Activated B cell treated with CpG ODN at 0.5 μM for 24 hours (primary cell): Measurements from ENCODE around the gene TMEM138. TPM values are rescaled to one million over a fixed set of nuclear protein-coding genes. Genes with fewer than 3 reads are reported as not detected.
A peak's percentile ranks its signal among the peaks of the same experiment; 100 is the strongest.

Source experiments
- ATAC-seq: fragments of 200-7000 bp; cut with Tn5 transposase; one replicate; pipeline ENCODE4 v1.10.0; 2021; ENCODE audit warnings: low read depth, mild to moderate bottlenecking, moderate library complexity
- CTCF ChIA-PET: fragments of 350-600 bp; sonication (Branson Sonifier 250); formaldehyde crosslinking; loops from one replicate; lab custom pipeline; 2021; ENCODE audit warnings: antibody characterized with exemption; lab: Charles Lee
- POLR2A ChIA-PET: fragments of 350-600 bp; sonication (Branson Sonifier 250); formaldehyde crosslinking; loops from one replicate; lab custom pipeline; 2021; ENCODE audit warnings: antibody characterized with exemption; lab: Charles Lee
- DNase-seq: peaks from one replicate; pipeline ENCODE4 v3.0.0; 2022
- H3K27ac Mint-ChIP-seq: one replicate; pipeline ENCODE4 v1.8.0; 2020; ENCODE audit warnings: mixed read lengths
- H3K27me3 Mint-ChIP-seq: one replicate; pipeline ENCODE4 v1.8.0; 2021; ENCODE audit warnings: mixed read lengths
- H3K36me3 Mint-ChIP-seq: one replicate; pipeline ENCODE4 v1.8.0; 2021; ENCODE audit warnings: low read depth, mixed read lengths
- H3K4me1 Mint-ChIP-seq: one replicate; pipeline ENCODE4 v1.8.0; 2021; ENCODE audit warnings: mixed read lengths
- H3K4me3 Mint-ChIP-seq: one replicate; pipeline ENCODE4 v1.8.0; 2020; ENCODE audit warnings: mild to moderate bottlenecking, mixed read lengths
- H3K9me3 Mint-ChIP-seq: one replicate; pipeline ENCODE4 v1.8.0; 2020; ENCODE audit warnings: mixed read lengths
- CTCF ChIP-seq: fragments of 200-600 bp; IDR thresholded peaks from one replicate; pipeline ENCODE4 v1.8.0; 2022; ENCODE audit warnings: antibody characterized with exemption, mild to moderate bottlenecking
- intact Hi-C: fragments of 100-400 bp; cut with micrococcal nuclease; formaldehyde crosslinking; loops from one replicate; pipeline ENCODE4 v1.15.1; 2024
- total RNA-seq: library from RNA; stranded (reverse); gene quantifications from 2 replicates; pipeline ENCODE4 v1.2.3, GENCODE V29; 2022

The TMEM138 gene
- total RNA-seq, 1 donor from 2014 or later, result 81.2 TPM

- CTCF ChIA-PET, result interaction anchor here (1.1 to 10.1 kb wide), 9 partner anchors 20 to 504 kb away, joined by 4 to 561 read pairs (median 9); partner anchors contain the start of genes CPSF7, CYB561A3, SDHAF2 and TMEM138
- intact Hi-C loops, result no loop called here
- no peak overlapping the region for H3K4me3 Mint-ChIP-seq
- peaks cover 48% of the 10 kb centered on the region for H3K4me1 Mint-ChIP-seq
- no peaks in the 10 kb centered on the region for H3K9me3 Mint-ChIP-seq
- no peak for TF ChIP-seq CTCF
- POLR2A ChIA-PET, result interaction anchor here (0.7 to 10.1 kb wide), 8 partner anchors 18 to 493 kb away, joined by 3 to 224 read pairs (median 32); partner anchors contain the start of genes CPSF7, CYB561A3, SDHAF2 and TMEM138
- ATAC-seq (no peak), DNase-seq (no peak)
- H3K27me3 Mint-ChIP-seq, result no peaks in the 10 kb centered on the region
- peaks cover 24% of the 10 kb centered on the region for H3K36me3 Mint-ChIP-seq
- peak overlapping the region; percentile 79 for H3K27ac Mint-ChIP-seq
Measured at GRCh38 chr11:61335355-61335710, 26.8 kb upstream of the TMEM138 start.

- Mint-ChIP-seq H3K36me3 (peaks cover 23% of the 10 kb centered on the region), H3K27ac (peak overlapping the region; percentile 79), H3K4me1 (peaks cover 48% of the 10 kb centered on the region), H3K27me3 (no peaks in the 10 kb centered on the region), H3K9me3 (no peaks in the 10 kb centered on the region), H3K4me3 (no peak overlapping the region)
- intact Hi-C loops, result loop anchor here (1.0 to 2.0 kb wide), 5 partner anchors 21 to 99 kb away; partner anchors contain the start of genes TMEM138 and TMEM216
- ChIA-PET CTCF (interaction anchor here (0.6 to 10.1 kb wide), 24 partner anchors 8 to 505 kb away, joined by 3 to 561 read pairs (median 5); partner anchors contain the start of genes CPSF7, CYB561A3, SDHAF2 and TMEM138), POLR2A (interaction anchor here (0.6 to 10.1 kb wide), 12 partner anchors 8 to 615 kb away, joined by 3 to 224 read pairs (median 4); partner anchors contain the start of genes CYB561A3, TMEM138 and TMEM216)
- peak; percentile 30 for TF ChIP-seq CTCF
- ATAC-seq (peak; percentile 76), DNase-seq (peak; percentile 83)
Measured at GRCh38 chr11:61336171-61336935, 25.8 kb upstream of the TMEM138 start.

- H3K27me3 Mint-ChIP-seq, result no peaks in the 10 kb centered on the region
- no peak for TF ChIP-seq CTCF
- peaks cover 42% of the 10 kb centered on the region for H3K4me1 Mint-ChIP-seq
- ChIA-PET CTCF (interaction anchor here (1.1 to 10.1 kb wide), 5 partner anchors 10 to 97 kb away, joined by 3 to 561 read pairs (median 29); partner anchors contain the start of genes CYB561A3, TMEM138 and TMEM216), POLR2A (interaction anchor here (1.8 to 10.1 kb wide), 3 partner anchors 18 to 48 kb away, joined by 12 to 224 read pairs (median 13); partner anchors contain the start of genes CYB561A3 and TMEM138)
- peaks cover 26% of the 10 kb centered on the region for H3K36me3 Mint-ChIP-seq
- no peak overlapping the region for H3K27ac Mint-ChIP-seq
- intact Hi-C loops, result loop anchor here (2.0 kb wide), 1 partner anchor 55 kb away; the partner anchor contains the start of gene TMEM216
- DNase-seq (no peak), ATAC-seq (no peak)
- H3K9me3 Mint-ChIP-seq, result no peaks in the 10 kb centered on the region
- H3K4me3 Mint-ChIP-seq, result no peak overlapping the region
Measured at GRCh38 chr11:61337706-61338470, 24.3 kb upstream of the TMEM138 start.

- H3K36me3 Mint-ChIP-seq, result peaks cover 25% of the 10 kb centered on the region
Measured at GRCh38 chr11:61338783-61339489, 23.2 kb upstream of the TMEM138 start.

More at GRCh38 chr11:61338783-61339489, 23.2 kb upstream of the TMEM138 start:
- DNase-seq, result no peak
- TF ChIP-seq CTCF, result no peak
- H3K9me3 Mint-ChIP-seq, result no peaks in the 10 kb centered on the region
- peaks cover 34% of the 10 kb centered on the region for H3K4me1 Mint-ChIP-seq
- no peak for ATAC-seq
- ChIA-PET CTCF (interaction anchor here (0.6 to 10.1 kb wide), 6 partner anchors 9 to 450 kb away, joined by 3 to 561 read pairs (median 17); partner anchors contain the start of genes CYB561A3, TMEM138 and TMEM216), POLR2A (interaction anchor here (1.8 to 10.1 kb wide), 3 partner anchors 17 to 47 kb away, joined by 12 to 224 read pairs (median 13); partner anchors contain the start of genes CYB561A3 and TMEM138)
- H3K27me3 Mint-ChIP-seq, result no peaks in the 10 kb centered on the region
- no peak overlapping the region for H3K27ac Mint-ChIP-seq
- intact Hi-C loops, result no loop called here
- H3K4me3 Mint-ChIP-seq, result no peak overlapping the region
